HEK293 (cell line): Measurements from ENCODE around the gene PITRM1.

ENCODE experiments used
- ELK4 ChIP-seq: IDR thresholded peaks from 2 replicates; pipeline ENCODE4 v1.6.1; 2011; ENCODE audit warnings: mild to moderate bottlenecking, low read depth, low read length, borderline replicate concordance
- KLF9 ChIP-seq: fragments of 450-650 bp; formaldehyde crosslinking; IDR thresholded peaks from 2 replicates; pipeline ENCODE4 v1.5.1; 2016; ENCODE audit warnings: missing biosample characterization, missing genetic modification characterization, low read depth
- MZF1 ChIP-seq: fragments of 450-650 bp; formaldehyde crosslinking; IDR thresholded peaks from 2 replicates; pipeline ENCODE4 v1.5.1; 2017; ENCODE audit warnings: missing biosample characterization, missing genetic modification characterization, borderline replicate concordance
- OSR2 ChIP-seq: fragments of 450-650 bp; formaldehyde crosslinking; IDR thresholded peaks from 2 replicates; pipeline ENCODE4 v1.5.1; 2016; ENCODE audit warnings: missing biosample characterization, missing genetic modification characterization
- SCRT2 ChIP-seq: fragments of 450-650 bp; formaldehyde crosslinking; IDR thresholded peaks from 2 replicates; pipeline ENCODE4 v1.5.1; 2016; ENCODE audit warnings: missing biosample characterization, missing genetic modification characterization
- SP3 ChIP-seq: fragments of 450-650 bp; formaldehyde crosslinking; IDR thresholded peaks from 2 replicates; pipeline ENCODE4 v1.5.1; 2016; ENCODE audit warnings: missing biosample characterization, missing genetic modification characterization
- TCF7L2 ChIP-seq: IDR thresholded peaks from 2 replicates; pipeline ENCODE4 v1.6.1; 2011; ENCODE audit warnings: low read depth, mild to moderate bottlenecking, inconsistent platforms, low read length, moderate library complexity, borderline replicate concordance
- YY2 ChIP-seq: fragments of 450-650 bp; formaldehyde crosslinking; IDR thresholded peaks from 2 replicates; pipeline ENCODE4 v1.5.1; 2016; ENCODE audit warnings: missing biosample characterization, missing genetic modification characterization
- ZNF112 ChIP-seq: fragments of 450-650 bp; formaldehyde crosslinking; IDR thresholded peaks from 2 replicates; pipeline ENCODE4 v1.5.0; 2017; ENCODE audit warnings: missing biosample characterization, missing genetic modification characterization
- ZNF133 ChIP-seq: fragments of 450-650 bp; formaldehyde crosslinking; IDR thresholded peaks from 2 replicates; pipeline ENCODE4 v1.5.1; 2016; ENCODE audit warnings: missing biosample characterization, missing genetic modification characterization
- ZNF138 ChIP-seq: fragments of 450-650 bp; formaldehyde crosslinking; IDR thresholded peaks from 2 replicates; pipeline ENCODE4 v1.5.1; 2016; ENCODE audit warnings: missing biosample characterization, missing genetic modification characterization, borderline replicate concordance
- ZNF2 ChIP-seq: fragments of 450-650 bp; formaldehyde crosslinking; IDR thresholded peaks from 2 replicates; pipeline ENCODE4 v1.5.1; 2016; ENCODE audit warnings: missing biosample characterization, missing genetic modification characterization
- ZNF221 ChIP-seq: fragments of 450-650 bp; formaldehyde crosslinking; IDR thresholded peaks from 2 replicates; pipeline ENCODE4 v1.5.1; 2017; ENCODE audit warnings: missing biosample characterization, missing genetic modification characterization, borderline replicate concordance
- ZNF223 ChIP-seq: fragments of 450-650 bp; formaldehyde crosslinking; IDR thresholded peaks from 2 replicates; pipeline ENCODE4 v1.5.1; 2016; ENCODE audit warnings: missing biosample characterization, missing genetic modification characterization
- ZNF350 ChIP-seq: fragments of 450-650 bp; formaldehyde crosslinking; IDR thresholded peaks from 2 replicates; pipeline ENCODE4 v1.5.0; 2017; ENCODE audit warnings: missing biosample characterization, mild to moderate bottlenecking, missing genetic modification characterization
- ZNF366 ChIP-seq: fragments of 450-650 bp; formaldehyde crosslinking; conservative IDR thresholded peaks from 2 replicates; pipeline ENCODE4 v1.5.1; 2016; ENCODE audit warnings: missing biosample characterization, missing genetic modification characterization
- ZNF423 ChIP-seq: fragments of 450-650 bp; formaldehyde crosslinking; IDR thresholded peaks from 2 replicates; pipeline ENCODE4 v1.5.1; 2016; ENCODE audit warnings: missing biosample characterization, missing genetic modification characterization
- ZNF426 ChIP-seq: fragments of 450-650 bp; formaldehyde crosslinking; IDR thresholded peaks from 2 replicates; pipeline ENCODE4 v1.5.1; 2017; ENCODE audit warnings: missing biosample characterization, missing genetic modification characterization, mild to moderate bottlenecking, inconsistent platforms, moderate library complexity
- ZNF488 ChIP-seq: fragments of 450-650 bp; formaldehyde crosslinking; IDR thresholded peaks from 2 replicates; pipeline ENCODE4 v1.5.1; 2016; ENCODE audit warnings: missing biosample characterization, missing genetic modification characterization
- ZNF544 ChIP-seq: fragments of 450-650 bp; formaldehyde crosslinking; IDR thresholded peaks from 2 replicates; pipeline ENCODE4 v1.5.0; 2017; ENCODE audit warnings: missing biosample characterization, missing genetic modification characterization
- ZNF560 ChIP-seq: fragments of 450-650 bp; formaldehyde crosslinking; IDR thresholded peaks from 2 replicates; pipeline ENCODE4 v1.5.1; 2017; ENCODE audit warnings: missing biosample characterization, missing genetic modification characterization, borderline replicate concordance
- ZNF610 ChIP-seq: fragments of 450-650 bp; formaldehyde crosslinking; IDR thresholded peaks from 2 replicates; pipeline ENCODE4 v1.5.1; 2016; ENCODE audit warnings: missing biosample characterization, missing genetic modification characterization, borderline replicate concordance
- ZNF660 ChIP-seq: fragments of 450-650 bp; IDR thresholded peaks from 2 replicates; pipeline ENCODE4 v1.5.1; 2018; ENCODE audit warnings: missing biosample characterization, mild to moderate bottlenecking, missing genetic modification characterization
- ZNF670 ChIP-seq: fragments of 450-650 bp; formaldehyde crosslinking; IDR thresholded peaks from 2 replicates; pipeline ENCODE4 v1.5.1; 2016; ENCODE audit warnings: missing biosample characterization, missing genetic modification characterization, low read depth
- ZNF677 ChIP-seq: fragments of 450-650 bp; IDR thresholded peaks from 2 replicates; pipeline ENCODE4 v1.5.0; 2018; ENCODE audit warnings: missing biosample characterization, mild to moderate bottlenecking, missing genetic modification characterization, moderate library complexity
- ZNF792 ChIP-seq: fragments of 450-650 bp; formaldehyde crosslinking; IDR thresholded peaks from 2 replicates; pipeline ENCODE4 v1.5.1; 2016; ENCODE audit warnings: missing biosample characterization, missing genetic modification characterization
- ZNF830 ChIP-seq: fragments of 450-650 bp; IDR thresholded peaks from 2 replicates; pipeline ENCODE4 v1.5.0; 2018; ENCODE audit warnings: missing biosample characterization, missing genetic modification characterization, low read depth, mild to moderate bottlenecking, moderate library complexity
- ZSCAN5A ChIP-seq: fragments of 450-650 bp; formaldehyde crosslinking; IDR thresholded peaks from 2 replicates; pipeline ENCODE4 v1.5.1; 2016; ENCODE audit warnings: missing biosample characterization, missing genetic modification characterization
- TF ChIP-seq, protein P1 (sequence below): fragments of 450-650 bp; formaldehyde crosslinking; IDR thresholded peaks from 2 replicates; pipeline ENCODE4 v1.5.1; 2016; ENCODE audit warnings: missing biosample characterization, missing genetic modification characterization
- TF ChIP-seq, protein P2 (sequence below): fragments of 450-650 bp; IDR thresholded peaks from 2 replicates; pipeline ENCODE4 v1.5.1; 2018; ENCODE audit warnings: missing biosample characterization, missing genetic modification characterization

Gene PITRM1

GRCh38 chr10:3192856-3193635, 20.5 kb upstream of the PITRM1 start (continued):
- TF ChIP-seq ZNF830 (tag by site-specific recombination) (no peak), ZNF560 (tag by site-specific recombination) (no peak), ZNF670 (tag by site-specific recombination) (no peak), ZNF488 (tag by site-specific recombination) (no peak), ZNF792 (tag by site-specific recombination) (no peak), ZNF221 (tag by site-specific recombination) (no peak), ZNF544 (tag by site-specific recombination) (no peak), ELK4 (no peak), ZNF138 (tag by site-specific recombination) (no peak), ZNF112 (tag by site-specific recombination) (no peak), MZF1 (tag by site-specific recombination) (no peak), SCRT2 (tag by site-specific recombination) (no peak), ZNF426 (tag by site-specific recombination) (no peak), YY2 (no peak), ZNF423 (tag by site-specific recombination) (no peak), ZNF133 (tag by site-specific recombination) (no peak), KLF9 (peak; percentile 79), OSR2 (tag by site-specific recombination) (no peak; the same call in 1 of the 2 replicates), ZNF366 (tag by site-specific recombination) (no peak), ZNF2 (tag by site-specific recombination) (peak; percentile 30; the same call in 1 of the 2 replicates), ZNF677 (tag by site-specific recombination) (no peak), ZNF610 (no peak), ZNF660 (tag by site-specific recombination) (peak; percentile 79; the same call in 1 of the 2 replicates), ZNF223 (tag by site-specific recombination) (no peak), TCF7L2 (no peak), ZNF350 (tag by site-specific recombination) (no peak), ZSCAN5A (tag by site-specific recombination) (no peak), SP3 (tag by site-specific recombination) (0 out of 2 replicates have a peak, but pooled peaks have one; percentile 25)
- TF ChIP-seq, protein P1, sequence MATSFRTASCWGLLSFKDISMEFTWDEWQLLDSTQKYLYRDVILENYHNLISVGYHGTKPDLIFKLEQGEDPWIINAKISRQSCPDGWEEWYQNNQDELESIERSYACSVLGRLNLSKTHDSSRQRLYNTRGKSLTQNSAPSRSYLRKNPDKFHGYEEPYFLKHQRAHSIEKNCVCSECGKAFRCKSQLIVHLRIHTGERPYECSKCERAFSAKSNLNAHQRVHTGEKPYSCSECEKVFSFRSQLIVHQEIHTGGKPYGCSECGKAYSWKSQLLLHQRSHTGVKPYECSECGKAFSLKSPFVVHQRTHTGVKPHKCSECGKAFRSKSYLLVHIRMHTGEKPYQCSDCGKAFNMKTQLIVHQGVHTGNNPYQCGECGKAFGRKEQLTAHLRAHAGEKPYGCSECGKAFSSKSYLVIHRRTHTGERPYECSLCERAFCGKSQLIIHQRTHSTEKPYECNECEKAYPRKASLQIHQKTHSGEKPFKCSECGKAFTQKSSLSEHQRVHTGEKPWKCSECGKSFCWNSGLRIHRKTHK (tag by site-specific recombination) = no peak
- TF ChIP-seq, protein P2, sequence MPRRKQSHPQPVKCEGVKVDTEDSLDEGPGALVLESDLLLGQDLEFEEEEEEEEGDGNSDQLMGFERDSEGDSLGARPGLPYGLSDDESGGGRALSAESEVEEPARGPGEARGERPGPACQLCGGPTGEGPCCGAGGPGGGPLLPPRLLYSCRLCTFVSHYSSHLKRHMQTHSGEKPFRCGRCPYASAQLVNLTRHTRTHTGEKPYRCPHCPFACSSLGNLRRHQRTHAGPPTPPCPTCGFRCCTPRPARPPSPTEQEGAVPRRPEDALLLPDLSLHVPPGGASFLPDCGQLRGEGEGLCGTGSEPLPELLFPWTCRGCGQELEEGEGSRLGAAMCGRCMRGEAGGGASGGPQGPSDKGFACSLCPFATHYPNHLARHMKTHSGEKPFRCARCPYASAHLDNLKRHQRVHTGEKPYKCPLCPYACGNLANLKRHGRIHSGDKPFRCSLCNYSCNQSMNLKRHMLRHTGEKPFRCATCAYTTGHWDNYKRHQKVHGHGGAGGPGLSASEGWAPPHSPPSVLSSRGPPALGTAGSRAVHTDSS (tag by site-specific recombination) = no peak; the same call in 1 of the 2 replicates
